WTC11 (cell line): ENCODE data around the gene TAF1D. TPM values are rescaled to one million over a fixed set of nuclear protein-coding genes. Genes with fewer than 3 reads are reported as not detected.

ENCODE experiments used
- ATAC-seq: fragments of 200-7000 bp; cut with Tn5 transposase; 2 replicates; pipeline ENCODE4 v1.10.0; 2021; ENCODE audit warnings: mild to moderate bottlenecking, moderate library complexity
- CTCF ChIA-PET: fragments of 300-600 bp; sonication (Branson Sonifier 250); formaldehyde crosslinking; loops from one replicate; lab custom pipeline; 2021; ENCODE audit warnings: antibody characterized with exemption; lab: Charles Lee
- POLR2A ChIA-PET: fragments of 350-600 bp; sonication (Branson Sonifier 250); formaldehyde crosslinking; loops from one replicate; lab custom pipeline; 2021; ENCODE audit warnings: antibody characterized with exemption; lab: Charles Lee
- DNase-seq: peaks from one replicate; pipeline ENCODE4 v3.0.0; 2021; ENCODE audit warnings: low spot score
- H3K27ac Mint-ChIP-seq: 2 replicates; pipeline ENCODE4 v1.8.0; 2021; ENCODE audit warnings: mixed read lengths
- H3K27me3 Mint-ChIP-seq: 2 replicates; pipeline ENCODE4 v1.8.0; 2021; ENCODE audit warnings: low read depth, mild to moderate bottlenecking, moderate library complexity, mixed read lengths
- H3K36me3 Mint-ChIP-seq: 2 replicates; pipeline ENCODE4 v1.8.0; 2021; ENCODE audit warnings: mixed read lengths
- H3K4me1 Mint-ChIP-seq: 2 replicates; pipeline ENCODE4 v1.8.0; 2022; ENCODE audit warnings: mixed read lengths
- H3K4me3 Mint-ChIP-seq: 2 replicates; pipeline ENCODE4 v1.8.0; 2021; ENCODE audit warnings: mild to moderate bottlenecking, moderate library complexity, mixed read lengths
- H3K9me3 Mint-ChIP-seq: 2 replicates; pipeline ENCODE4 v1.8.0; 2021; ENCODE audit warnings: mixed read lengths
- ATF2 ChIP-seq: sonication (generic); formaldehyde crosslinking; IDR thresholded peaks from 2 replicates; pipeline ENCODE4 v1.8.1; 2022; ENCODE audit warnings: low read depth, missing genetic modification reagents, borderline replicate concordance
- ETV6 ChIP-seq: sonication (generic); formaldehyde crosslinking; IDR thresholded peaks from 2 replicates; pipeline ENCODE4 v1.8.1; 2022; ENCODE audit warnings: mild to moderate bottlenecking, missing genetic modification reagents
- FOXJ3 ChIP-seq: sonication (generic); formaldehyde crosslinking; IDR thresholded peaks from 2 replicates; pipeline ENCODE4 v1.9.0; 2021; ENCODE audit warnings: missing genetic modification reagents, mild to moderate bottlenecking, borderline replicate concordance
- FOXP1 ChIP-seq: sonication (generic); formaldehyde crosslinking; IDR thresholded peaks from 2 replicates; pipeline ENCODE4 v1.8.0; 2022; ENCODE audit warnings: missing genetic modification reagents, mild to moderate bottlenecking, moderate library complexity, borderline replicate concordance
- FOXP4 ChIP-seq: sonication (generic); formaldehyde crosslinking; IDR thresholded peaks from 2 replicates; pipeline ENCODE4 v1.8.0; 2022; ENCODE audit warnings: mild to moderate bottlenecking, missing genetic modification reagents
- GABPB1 ChIP-seq: sonication (generic); formaldehyde crosslinking; IDR thresholded peaks from 2 replicates; pipeline ENCODE4 v1.8.1; 2023; ENCODE audit warnings: mild to moderate bottlenecking, missing genetic modification reagents
- HMGXB4 ChIP-seq: sonication (generic); formaldehyde crosslinking; IDR thresholded peaks from 2 replicates; pipeline ENCODE4 v1.8.1; 2023; ENCODE audit warnings: mild to moderate bottlenecking, moderate library complexity, missing genetic modification reagents
- KAT7 ChIP-seq: sonication (generic); formaldehyde crosslinking; IDR thresholded peaks from 2 replicates; pipeline ENCODE4 v1.8.1; 2023; ENCODE audit warnings: missing genetic modification reagents, mild to moderate bottlenecking, borderline replicate concordance
- NFATC4 ChIP-seq: fragments of 250-450 bp; sonication (Bioruptor Pico); IDR thresholded peaks from 2 replicates; pipeline ENCODE4 v1.9.0; 2021; ENCODE audit warnings: mild to moderate bottlenecking
- RORB ChIP-seq: fragments of 250-450 bp; sonication (Bioruptor Pico); IDR thresholded peaks from 2 replicates; pipeline ENCODE4 v1.9.0; 2021; ENCODE audit warnings: mild to moderate bottlenecking
- SMAD4 ChIP-seq: sonication (generic); formaldehyde crosslinking; IDR thresholded peaks from 2 replicates; pipeline ENCODE4 v1.8.0; 2022; ENCODE audit warnings: mild to moderate bottlenecking, missing genetic modification reagents
- USF1 ChIP-seq: sonication (generic); formaldehyde crosslinking; IDR thresholded peaks from 2 replicates; pipeline ENCODE4 v1.8.0; 2022; ENCODE audit warnings: mild to moderate bottlenecking, missing genetic modification reagents
- USF2 ChIP-seq: sonication (generic); formaldehyde crosslinking; IDR thresholded peaks from 2 replicates; pipeline ENCODE4 v1.8.1; 2023; ENCODE audit warnings: mild to moderate bottlenecking, missing genetic modification reagents, moderate library complexity
- total RNA-seq: library from RNA; stranded (reverse); gene quantifications from 3 replicates; pipeline ENCODE4 v1.2.3, GENCODE V29; 2021

The TAF1D gene
- total RNA-seq, 1 experiment from 2014 or later: 223 TPM

- peak overlapping the region; percentile 99 for H3K4me3 Mint-ChIP-seq
- no peaks in the 10 kb centered on the region; the same call in 1 of the 2 replicates for H3K27me3 Mint-ChIP-seq
- peak overlapping the region; percentile 65 for H3K27ac Mint-ChIP-seq
- ChIA-PET POLR2A (interaction anchor here (2.4 to 4.0 kb wide), 2 partner anchors 14 to 40 kb away, joined by 15 to 57 read pairs; partner anchors contain the start of gene MED17), CTCF (no interaction called here)
- H3K4me1 Mint-ChIP-seq: peaks cover 38% of the 10 kb centered on the region
- DNase-seq (no peak), ATAC-seq (no peak)
- peaks cover 29% of the 10 kb centered on the region for H3K36me3 Mint-ChIP-seq
- H3K9me3 Mint-ChIP-seq: no peaks in the 10 kb centered on the region
- no peak for TF ChIP-seq FOXP4
- 0 out of 2 replicates have a peak, but pooled peaks have one; percentile 26 for TF ChIP-seq FOXP1 (CRISPR knock-in tag)
- TF ChIP-seq KAT7: no peak
Measured at GRCh38 chr11:93743291-93743690, 2.0 kb upstream of the TAF1D start.

- H3K27me3 Mint-ChIP-seq: no peaks in the 10 kb centered on the region; the same call in 1 of the 2 replicates
- H3K4me3 Mint-ChIP-seq: peak overlapping the region; percentile 99
- no peaks in the 10 kb centered on the region for H3K9me3 Mint-ChIP-seq
- CTCF ChIA-PET: interaction anchor here (1.0 to 2.0 kb wide), 5 partner anchors 9 to 153 kb away, joined by 3 to 24 read pairs (median 4); partner anchors contain the start of gene MED17
- H3K4me1 Mint-ChIP-seq: peaks cover 52% of the 10 kb centered on the region
- ATAC-seq (peak; percentile 18), DNase-seq (no peak)
- H3K36me3 Mint-ChIP-seq: peaks cover 44% of the 10 kb centered on the region
- TF ChIP-seq GABPB1 (peak; percentile 34; the same call in 1 of the 2 replicates), NFATC4 (no peak)
- H3K27ac Mint-ChIP-seq: peak overlapping the region; percentile 99
- POLR2A ChIA-PET: interaction anchor here (0.5 to 4.0 kb wide), 10 partner anchors 7 to 260 kb away, joined by 3 to 57 read pairs (median 4); partner anchors contain the start of gene MED17
Measured at GRCh38 chr11:93741882-93742226, 559 bp upstream of the TAF1D start.

GRCh38 chr11:93740730-93741093, 583 bp downstream of the TAF1D start:
- peak; percentile 29 for DNase-seq
- Mint-ChIP-seq H3K4me3 (peak overlapping the region; percentile 99), H3K27ac (peak overlapping the region; percentile 99), H3K4me1 (peaks cover 62% of the 10 kb centered on the region), H3K36me3 (peaks cover 55% of the 10 kb centered on the region), H3K9me3 (no peaks in the 10 kb centered on the region), H3K27me3 (no peaks in the 10 kb centered on the region; the same call in 1 of the 2 replicates)
- ChIA-PET POLR2A (interaction anchor here (0.6 to 4.0 kb wide), 11 partner anchors 10 to 1471 kb away, joined by 3 to 57 read pairs (median 5); partner anchors contain the start of genes MED17 and PANX1), CTCF (interaction anchor here (0.9 to 2.0 kb wide), 4 partner anchors 12 to 506 kb away, joined by 3 to 24 read pairs (median 5); partner anchors contain the start of gene MED17)
- ATAC-seq: peak; percentile 0; the same call in 1 of the 2 replicates
- TF ChIP-seq ATF2 (CRISPR knock-in tag): no peak
- TF ChIP-seq RORB (CRISPR knock-in tag): peak; percentile 2; the same call in 1 of the 2 replicates
- TF ChIP-seq FOXP4: no peak
- TF ChIP-seq USF2 (CRISPR knock-in tag): peak; percentile 56; the same call in 1 of the 2 replicates
- no peak for TF ChIP-seq HMGXB4
- no peak for TF ChIP-seq NFATC4
- TF ChIP-seq SMAD4: no peak
- no peak for TF ChIP-seq ETV6 (CRISPR knock-in tag)
- peak; percentile 67 for TF ChIP-seq USF1 (CRISPR knock-in tag)
- no peak for TF ChIP-seq FOXJ3 (CRISPR knock-in tag)
